ENCODE data around the gene CKB.

DNA sequence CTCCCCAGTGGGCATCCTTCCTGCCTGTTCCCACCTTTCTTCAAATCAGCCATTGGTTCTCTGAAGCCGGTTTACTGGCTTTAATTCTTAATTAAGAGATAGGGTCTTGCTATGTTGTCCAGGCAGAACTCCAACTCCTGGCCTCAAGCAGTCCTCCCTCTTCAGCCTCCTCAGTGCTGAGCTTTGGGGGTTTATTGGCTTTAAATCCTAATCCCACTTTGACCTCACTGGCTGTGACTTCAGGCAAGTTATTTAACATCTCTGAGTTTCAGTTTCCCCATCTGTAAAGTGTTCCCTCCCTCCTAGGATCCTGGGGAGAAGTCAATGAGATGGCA lies 4.3 kb upstream of the CKB start:
- TF ChIP-seq, protein P1, sequence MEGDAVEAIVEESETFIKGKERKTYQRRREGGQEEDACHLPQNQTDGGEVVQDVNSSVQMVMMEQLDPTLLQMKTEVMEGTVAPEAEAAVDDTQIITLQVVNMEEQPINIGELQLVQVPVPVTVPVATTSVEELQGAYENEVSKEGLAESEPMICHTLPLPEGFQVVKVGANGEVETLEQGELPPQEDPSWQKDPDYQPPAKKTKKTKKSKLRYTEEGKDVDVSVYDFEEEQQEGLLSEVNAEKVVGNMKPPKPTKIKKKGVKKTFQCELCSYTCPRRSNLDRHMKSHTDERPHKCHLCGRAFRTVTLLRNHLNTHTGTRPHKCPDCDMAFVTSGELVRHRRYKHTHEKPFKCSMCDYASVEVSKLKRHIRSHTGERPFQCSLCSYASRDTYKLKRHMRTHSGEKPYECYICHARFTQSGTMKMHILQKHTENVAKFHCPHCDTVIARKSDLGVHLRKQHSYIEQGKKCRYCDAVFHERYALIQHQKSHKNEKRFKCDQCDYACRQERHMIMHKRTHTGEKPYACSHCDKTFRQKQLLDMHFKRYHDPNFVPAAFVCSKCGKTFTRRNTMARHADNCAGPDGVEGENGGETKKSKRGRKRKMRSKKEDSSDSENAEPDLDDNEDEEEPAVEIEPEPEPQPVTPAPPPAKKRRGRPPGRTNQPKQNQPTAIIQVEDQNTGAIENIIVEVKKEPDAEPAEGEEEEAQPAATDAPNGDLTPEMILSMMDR (IDR thresholded peaks at IDR 0.05) = no peak
- TF ChIP-seq POLR2A (IDR thresholded peaks at IDR 0.05) = no peak
